BLaER1 (cell line): ENCODE data around the gene DMGDH.

Source experiments
- H3K27ac ChIP-seq: shearing (Covaris generic); formaldehyde crosslinking; 2 replicates; pipeline ENCODE4 v1.8.1; 2022
- H3K27me3 ChIP-seq: shearing (Covaris generic); formaldehyde crosslinking; 2 replicates; pipeline ENCODE4 v1.8.1; 2022
- H3K36me3 ChIP-seq: shearing (Covaris generic); formaldehyde crosslinking; 2 replicates; pipeline ENCODE4 v1.8.1; 2022
- H3K4me1 ChIP-seq: shearing (Covaris generic); formaldehyde crosslinking; 2 replicates; pipeline ENCODE4 v1.8.1; 2022
- H3K4me2 ChIP-seq: shearing (Covaris generic); formaldehyde crosslinking; 2 replicates; pipeline ENCODE4 v1.8.1; 2022
- H3K4me3 ChIP-seq: shearing (Covaris generic); formaldehyde crosslinking; 2 replicates; pipeline ENCODE4 v1.8.1; 2022
- H3K9ac ChIP-seq: shearing (Covaris generic); formaldehyde crosslinking; 2 replicates; pipeline ENCODE4 v1.8.1; 2022
- H3K9me3 ChIP-seq: shearing (Covaris generic); formaldehyde crosslinking; 2 replicates; pipeline ENCODE4 v1.8.1; 2022
- H4K20me1 ChIP-seq: shearing (Covaris generic); formaldehyde crosslinking; 2 replicates; pipeline ENCODE4 v1.8.1; 2022
- Cebpa-rat ChIP-seq: shearing (Covaris generic); IDR thresholded peaks from 2 replicates; pipeline ENCODE4 v1.8.1; 2022

DMGDH gene

DNA sequence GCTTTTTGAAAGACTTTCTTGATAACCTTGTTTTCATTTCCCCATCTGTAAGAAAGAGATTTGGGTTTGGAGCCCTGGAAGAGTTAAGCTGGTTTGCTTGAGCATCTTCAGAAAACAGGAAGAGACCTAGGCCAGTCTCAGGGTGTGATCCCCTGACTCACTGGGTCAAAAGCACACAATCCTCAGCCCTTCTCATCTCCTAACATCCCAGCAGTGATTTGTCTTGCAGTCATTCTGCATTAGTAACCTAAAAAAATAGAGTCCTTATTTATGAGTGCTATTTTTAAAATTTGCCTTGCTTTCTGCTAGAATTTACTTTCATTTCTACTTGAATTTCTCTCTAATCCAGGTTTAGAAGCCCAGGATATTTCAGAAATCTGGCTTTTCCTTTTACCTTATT, 68.0 kb downstream of the DMGDH start:
- Histone ChIP-seq H3K9me3 (no peaks in the 10 kb centered on the region), H4K20me1 (no peaks in the 10 kb centered on the region), H3K4me2 (no peak overlapping the region), H3K4me3 (no peak overlapping the region), H3K4me1 (no peaks in the 10 kb centered on the region), H3K27ac (no peak overlapping the region), H3K9ac (no peak overlapping the region), H3K36me3 (no peaks in the 10 kb centered on the region), H3K27me3 (no peaks in the 10 kb centered on the region)
- no peak for TF ChIP-seq Cebpa-rat

- no peak for TF ChIP-seq Cebpa-rat
- no peak overlapping the region for H3K27ac ChIP-seq
- no peaks in the 10 kb centered on the region for H3K9me3 ChIP-seq
- H3K36me3 ChIP-seq, result no peaks in the 10 kb centered on the region
- H3K4me2 ChIP-seq, result no peak overlapping the region
- no peaks in the 10 kb centered on the region for H3K27me3 ChIP-seq
- H3K4me1 ChIP-seq, result no peaks in the 10 kb centered on the region
- no peaks in the 10 kb centered on the region for H4K20me1 ChIP-seq
- no peak overlapping the region for H3K9ac ChIP-seq
- no peak overlapping the region for H3K4me3 ChIP-seq
Measured at GRCh38 chr5:78997090-78997489, 72.4 kb downstream of the DMGDH start.

GRCh38 chr5:78995521-78996007, 73.9 kb downstream of the DMGDH start:
- Histone ChIP-seq H3K27ac (no peak overlapping the region), H3K27me3 (no peaks in the 10 kb centered on the region), H3K4me3 (no peak overlapping the region), H4K20me1 (no peaks in the 10 kb centered on the region), H3K9me3 (no peaks in the 10 kb centered on the region), H3K4me2 (no peak overlapping the region), H3K9ac (no peak overlapping the region), H3K4me1 (no peaks in the 10 kb centered on the region), H3K36me3 (no peaks in the 10 kb centered on the region)
- TF ChIP-seq Cebpa-rat, result no peak

DNA sequence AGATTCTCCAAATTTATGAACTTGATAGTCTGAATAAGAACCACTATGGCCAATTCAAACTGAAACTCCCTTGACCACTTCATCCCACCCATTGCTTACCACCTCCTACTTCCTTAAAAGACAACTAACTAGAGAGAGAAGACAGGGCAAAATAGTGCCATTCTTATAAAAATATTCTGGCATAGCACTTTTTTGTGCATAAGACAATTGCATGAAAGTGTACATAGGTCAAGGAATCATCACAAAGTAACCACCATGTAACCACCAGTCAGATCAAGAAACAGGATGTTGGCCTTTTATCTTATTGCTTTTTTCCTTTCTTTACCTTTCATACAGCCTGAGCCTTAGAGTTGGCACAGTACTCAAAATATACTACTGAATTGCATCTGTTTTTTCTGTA, 76.3 kb downstream of the DMGDH start:
- H3K27ac ChIP-seq, result no peak overlapping the region
- TF ChIP-seq Cebpa-rat, result no peak
- no peak overlapping the region for H3K9ac ChIP-seq
- H3K36me3 ChIP-seq, result no peaks in the 10 kb centered on the region
- H3K4me1 ChIP-seq, result no peaks in the 10 kb centered on the region
- H4K20me1 ChIP-seq, result no peaks in the 10 kb centered on the region
- H3K4me3 ChIP-seq, result no peak overlapping the region
- H3K9me3 ChIP-seq, result no peaks in the 10 kb centered on the region
- no peak overlapping the region for H3K4me2 ChIP-seq
- no peaks in the 10 kb centered on the region for H3K27me3 ChIP-seq

DNA sequence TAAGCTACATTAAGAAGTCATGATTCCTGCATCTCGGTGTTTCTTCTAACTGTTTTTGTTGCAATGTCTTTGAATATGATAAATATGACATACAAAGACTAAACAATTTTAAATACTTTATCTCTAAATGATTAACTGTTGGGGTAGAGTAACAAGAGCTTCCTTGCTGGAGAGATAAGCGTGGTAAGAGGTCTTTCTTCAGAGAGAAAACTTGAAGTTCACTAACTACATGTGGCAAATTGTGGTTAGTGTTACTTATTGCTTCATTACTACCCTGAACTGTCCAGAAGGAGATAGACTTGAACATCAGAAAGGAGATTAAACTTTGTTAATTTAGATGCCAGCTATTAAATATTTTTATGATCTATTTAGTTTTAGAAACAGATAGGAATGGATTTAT, 77.3 kb downstream of the DMGDH start:
- Histone ChIP-seq H3K36me3 (no peaks in the 10 kb centered on the region), H3K4me1 (no peaks in the 10 kb centered on the region), H3K9me3 (no peaks in the 10 kb centered on the region), H3K9ac (no peak overlapping the region), H3K27ac (no peak overlapping the region), H4K20me1 (no peaks in the 10 kb centered on the region), H3K4me2 (no peak overlapping the region), H3K27me3 (no peaks in the 10 kb centered on the region), H3K4me3 (no peak overlapping the region)
- TF ChIP-seq Cebpa-rat, result no peak

DNA sequence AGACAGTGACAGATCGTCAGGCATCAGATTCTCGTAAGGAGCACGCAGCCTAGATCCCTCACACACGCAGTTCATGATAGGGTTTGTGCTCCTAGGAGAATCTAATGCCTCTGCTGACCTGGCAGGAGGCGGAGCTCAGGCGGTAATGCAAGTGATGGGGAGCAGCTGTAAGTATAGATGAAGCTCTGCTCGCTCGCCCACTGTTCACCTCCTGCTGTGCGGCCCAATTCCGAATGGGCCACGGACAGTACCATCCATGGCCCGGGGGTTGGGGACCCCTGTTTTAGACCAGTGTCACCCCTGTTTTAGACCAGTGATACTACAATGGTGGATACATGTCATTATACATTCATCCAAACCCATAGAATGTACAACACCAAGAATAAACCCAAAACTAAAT, 80.4 kb downstream of the DMGDH start:
- no peaks in the 10 kb centered on the region for H4K20me1 ChIP-seq
- TF ChIP-seq Cebpa-rat, result no peak
- H3K4me2 ChIP-seq, result no peak overlapping the region
- no peak overlapping the region for H3K27ac ChIP-seq
- H3K9ac ChIP-seq, result no peak overlapping the region
- peaks cover 13% of the 10 kb centered on the region for H3K4me1 ChIP-seq
- H3K4me3 ChIP-seq, result no peak overlapping the region
- no peaks in the 10 kb centered on the region for H3K9me3 ChIP-seq
- no peaks in the 10 kb centered on the region for H3K27me3 ChIP-seq
- no peaks in the 10 kb centered on the region for H3K36me3 ChIP-seq

DNA sequence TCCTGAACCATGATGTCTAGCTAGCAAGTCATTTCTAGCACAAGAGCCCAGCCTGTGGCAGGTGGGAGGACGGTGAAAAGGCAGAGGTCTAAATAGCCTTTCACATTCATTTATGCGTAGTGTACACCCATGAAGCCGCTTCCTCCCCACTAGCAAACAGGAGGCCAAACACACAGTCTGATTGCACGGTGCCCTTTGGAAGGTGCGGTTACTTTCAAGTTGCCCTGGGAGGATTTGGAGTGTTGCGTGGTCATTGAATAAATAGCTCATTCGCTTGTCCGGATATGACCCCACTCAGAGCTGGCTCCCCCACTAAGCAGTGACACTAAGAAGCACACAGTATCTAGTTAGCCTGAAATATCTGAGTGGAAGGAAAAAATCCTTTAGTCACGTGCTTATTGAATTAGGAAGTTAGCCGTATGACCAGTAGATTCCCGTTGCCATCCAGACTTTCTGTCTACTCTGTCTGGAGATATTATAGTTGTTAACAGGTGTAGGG, 83.7 kb downstream of the DMGDH start:
- Histone ChIP-seq H3K4me2 (peak overlapping the region; percentile 88), H3K9ac (peak overlapping the region; percentile 91), H3K27me3 (no peaks in the 10 kb centered on the region), H3K36me3 (no peaks in the 10 kb centered on the region), H3K4me1 (peaks cover 23% of the 10 kb centered on the region), H4K20me1 (no peaks in the 10 kb centered on the region), H3K4me3 (peak overlapping the region; percentile 86), H3K27ac (peak overlapping the region; percentile 93), H3K9me3 (no peaks in the 10 kb centered on the region)
- no peak for TF ChIP-seq Cebpa-rat

GRCh38 chr5:78985116-78985724, 84.3 kb downstream of the DMGDH start, which contains the start of gene ARSB:
Gene ARSB (minus strand): TSS chr5:78985310. CDS start chr5:78985248, 62 bp downstream.
- Histone ChIP-seq H3K4me1 (peaks cover 23% of the 10 kb centered on the region), H4K20me1 (no peaks in the 10 kb centered on the region), H3K9ac (peak within 1 kb of the TSS; percentile 91), H3K27ac (peak within 1 kb of the TSS; percentile 93), H3K4me3 (peak within 1 kb of the TSS; percentile 86), H3K27me3 (no peaks in the 10 kb centered on the region), H3K4me2 (peak within 1 kb of the TSS; percentile 88), H3K9me3 (no peaks in the 10 kb centered on the region), H3K36me3 (no peaks in the 10 kb centered on the region)
- TF ChIP-seq Cebpa-rat, result no peak

DNA sequence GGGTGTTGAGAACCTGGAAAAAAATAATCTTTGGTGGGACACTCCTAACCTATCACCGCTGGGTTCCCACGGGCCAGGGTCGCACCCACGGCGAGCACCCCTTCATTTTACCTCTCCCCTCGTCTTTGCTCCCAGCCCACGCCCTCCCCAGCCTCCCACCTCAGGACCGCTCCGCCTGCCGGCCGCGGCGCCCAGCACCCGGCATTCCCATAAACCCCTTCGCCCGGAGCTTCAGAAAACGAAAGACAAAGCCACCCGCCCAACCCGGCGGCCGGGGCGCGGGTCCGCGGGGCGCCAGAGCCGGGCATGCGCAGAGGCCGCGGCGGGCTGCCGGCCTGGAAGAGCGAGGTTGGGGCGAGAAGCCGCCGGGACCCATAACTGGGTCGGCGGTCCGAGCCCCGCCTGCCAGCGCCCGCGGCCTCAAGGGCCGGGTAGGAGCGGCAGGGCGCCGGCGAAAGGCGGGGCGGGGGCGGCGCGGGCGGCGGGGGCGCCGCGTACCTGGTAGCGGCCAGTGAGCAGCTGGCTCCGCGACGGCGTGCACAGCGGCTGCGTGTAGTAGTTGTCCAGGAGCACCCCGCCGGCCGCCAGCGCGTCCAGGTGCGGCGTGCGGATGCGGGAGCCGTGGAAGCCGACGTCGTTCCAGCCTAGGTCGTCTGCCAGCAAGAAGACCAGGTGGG, 84.9 kb downstream of the DMGDH start:
- Histone ChIP-seq H4K20me1 (no peaks in the 10 kb centered on the region), H3K4me2 (peak overlapping the region; percentile 88), H3K9ac (peak overlapping the region; percentile 91), H3K36me3 (no peaks in the 10 kb centered on the region), H3K27ac (peak overlapping the region; percentile 93), H3K4me3 (peak overlapping the region; percentile 86), H3K9me3 (peaks cover under 1% of the 10 kb centered on the region; the same call in 1 of the 2 replicates), H3K27me3 (no peaks in the 10 kb centered on the region), H3K4me1 (peaks cover 23% of the 10 kb centered on the region)
- TF ChIP-seq Cebpa-rat, result no peak
